ENCODE measurements around the gene TSPAN4. TPM values are rescaled to one million over a fixed set of nuclear protein-coding genes. Genes with fewer than 3 reads are reported as not detected.
A peak's percentile ranks its signal among the peaks of the same experiment; 100 is the strongest.

Gene TSPAN4
- total and polyA plus RNA-seq, 10 of the 15 experiments (the other 5 are each of a cell fraction or from before 2014, with no cell fraction given) = 0.37 to 14.0 (median 8.5) TPM; not detected in 1

DNA sequence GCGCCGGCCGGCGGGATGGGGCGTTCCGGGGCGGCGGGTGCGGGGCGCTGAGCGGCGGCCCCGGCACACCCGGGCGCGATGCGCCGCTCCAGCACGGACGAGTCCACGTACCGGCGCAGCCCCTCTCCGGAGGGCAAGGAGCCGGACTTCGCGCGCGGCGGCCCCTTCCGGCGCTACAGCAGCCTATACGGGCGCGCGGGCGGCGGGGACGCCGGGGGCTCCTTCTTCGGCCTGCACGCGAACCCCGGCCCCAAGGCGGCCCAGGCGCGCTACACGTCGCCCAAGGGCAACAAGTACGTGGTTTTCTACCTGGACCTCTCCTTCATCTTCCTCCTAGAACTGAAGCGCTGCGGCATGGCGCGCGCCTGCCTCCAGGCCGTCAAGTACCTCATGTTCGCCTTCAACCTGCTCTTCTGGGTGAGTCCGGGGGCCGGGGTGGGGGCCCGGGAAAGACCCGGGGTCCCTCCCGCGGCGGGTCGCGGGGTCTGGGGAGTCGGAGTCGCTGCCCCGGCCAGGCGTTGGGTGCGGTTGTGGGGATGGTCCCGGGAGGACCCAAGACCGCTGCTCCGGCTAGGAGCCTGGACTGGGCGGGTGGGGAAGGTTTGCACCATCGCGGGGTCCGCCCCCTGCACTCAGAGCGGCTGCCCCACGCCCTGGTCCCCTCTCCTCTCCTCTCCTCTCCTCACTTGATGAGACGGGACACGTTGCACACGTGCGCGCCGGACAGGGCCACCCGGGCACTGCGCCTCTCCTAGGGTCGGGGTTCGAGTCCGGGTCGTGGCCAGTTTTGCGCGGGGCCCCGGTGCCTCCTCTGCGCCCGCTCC lies 7.5 kb downstream of the TSPAN4 start:
- RAD21 ChIA-PET (ENCODE audit: unreplicated experiment) = no interaction called here
- Histone ChIP-seq H2AFZ (ENCODE audit: control insufficient read depth, low read depth, low read length) (no peak overlapping the region), H3K9me3 (replicated peaks; ENCODE audit: control insufficient read depth, insufficient read depth, low read length) (no peaks in the 10 kb centered on the region), H3K27ac (ENCODE audit: control insufficient read depth, insufficient read depth) (no peak overlapping the region), H3K4me3 (no peak overlapping the region; the same call in 1 of the 2 replicates), H3K27me3 (replicated peaks in 1 of 2; ENCODE audit: control insufficient read depth in 2 of 2, insufficient read depth in 2 of 2, low read length in 1 of 2) (no peaks in the 10 kb centered on the region; a peak in 1 of 4 replicates), H4K20me1 (ENCODE audit: control insufficient read depth, insufficient read depth) (no peaks in the 10 kb centered on the region), H3K9ac (ENCODE audit: control insufficient read depth, insufficient read depth, low read length) (no peak overlapping the region), H3K4me1 (ENCODE audit: control insufficient read depth, insufficient read depth, low read length) (no peaks in the 10 kb centered on the region), H3K36me3 (ENCODE audit: control insufficient read depth in 2 of 2, insufficient read depth in 2 of 2, low read length in 1 of 2) (no peaks in the 10 kb centered on the region), H3K79me2 (ENCODE audit: control insufficient read depth, insufficient read depth, low read length) (no peaks in the 10 kb centered on the region), H3K4me2 (ENCODE audit: control insufficient read depth, insufficient read depth) (peak overlapping the region; percentile 42; the same call in 1 of the 2 replicates)
- POLR2A ChIA-PET = no interaction called here
- TF ChIP-seq GATAD2B (conservative IDR thresholded peaks at IDR 0.05; ENCODE audit: low read depth) (no peak), POLR2AphosphoS2 (IDR thresholded peaks at IDR 0.05; ENCODE audit: low read depth, low read length) (no peak), MYC (IDR thresholded peaks at IDR 0.05; ENCODE audit: insufficient read depth, insufficient read length, insufficient replicate concordance, low read length, severe bottlenecking) (no peak), FOXM1 (IDR thresholded peaks at IDR 0.05; ENCODE audit: low read depth, low read length) (no peak), CHD1 (IDR thresholded peaks at IDR 0.05; ENCODE audit: low read depth, low read length) (no peak), ASH2L (IDR thresholded peaks at IDR 0.05; ENCODE audit: borderline replicate concordance, low read depth) (no peak), ETV6 (conservative IDR thresholded peaks at IDR 0.05 in 1 of 2, IDR thresholded peaks at IDR 0.05 in 1 of 2; ENCODE audit: borderline replicate concordance in 1 of 2, low read depth in 1 of 2) (no peak), BMI1 (IDR thresholded peaks at IDR 0.05; ENCODE audit: borderline replicate concordance) (no peak), FOXK2 (IDR thresholded peaks at IDR 0.05) (no peak), SREBF2 (IDR thresholded peaks at IDR 0.05; ENCODE audit: low read length) (no peak), FOS (IDR thresholded peaks at IDR 0.05; ENCODE audit: borderline replicate concordance, extremely low read depth, insufficient read length) (no peak), HSF1 (IDR thresholded peaks at IDR 0.05; ENCODE audit: low read depth, low read length) (no peak), BCL11A (IDR thresholded peaks at IDR 0.05; ENCODE audit: low read depth, low read length) (no peak), YY1 (IDR thresholded peaks at IDR 0.05; ENCODE audit: low read depth, low read length) (no peak), TCF3 (IDR thresholded peaks at IDR 0.05; ENCODE audit: borderline replicate concordance, insufficient read depth, low read depth, low read length) (no peak)
- TF ChIP-seq, protein P1, sequence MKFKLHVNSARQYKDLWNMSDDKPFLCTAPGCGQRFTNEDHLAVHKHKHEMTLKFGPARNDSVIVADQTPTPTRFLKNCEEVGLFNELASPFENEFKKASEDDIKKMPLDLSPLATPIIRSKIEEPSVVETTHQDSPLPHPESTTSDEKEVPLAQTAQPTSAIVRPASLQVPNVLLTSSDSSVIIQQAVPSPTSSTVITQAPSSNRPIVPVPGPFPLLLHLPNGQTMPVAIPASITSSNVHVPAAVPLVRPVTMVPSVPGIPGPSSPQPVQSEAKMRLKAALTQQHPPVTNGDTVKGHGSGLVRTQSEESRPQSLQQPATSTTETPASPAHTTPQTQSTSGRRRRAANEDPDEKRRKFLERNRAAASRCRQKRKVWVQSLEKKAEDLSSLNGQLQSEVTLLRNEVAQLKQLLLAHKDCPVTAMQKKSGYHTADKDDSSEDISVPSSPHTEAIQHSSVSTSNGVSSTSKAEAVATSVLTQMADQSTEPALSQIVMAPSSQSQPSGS (IDR thresholded peaks at IDR 0.05; ENCODE audit: low read length) = no peak
- DNase-seq (ENCODE audit: low read depth, low spot score) = no peak
- BruUV-seq (replicated peaks) = no TSS peak
- SMC1A ChIA-PET (ENCODE audit: uncharacterized antibody, unreplicated experiment) = no interaction called here
- WGBS (ENCODE audit: insufficient coverage, insufficient replicate concordance, low lambda C conversion rate, missing lambda C conversion rate) = 45% methylated on average over 34 of the region's 97 CpGs
- CTCF ChIA-PET = no interaction called here
- in situ Hi-C loops (cut with MboI) = loop anchor here (10.0 kb wide), 2 partner anchors 205 to 1005 kb away; partner anchors contain the start of gene LSP1
- no peak for FAIRE-seq
- intact Hi-C loops (cut with micrococcal nuclease; ENCODE audit: unreplicated experiment) = no loop called here
- ATAC-seq = no peak
